HG03280 (cell line): ENCODE measurements around the gene DNHD1.
"Not testable (repeated sequence)": the region's sequence is repeated elsewhere in the genome, so short reads cannot be mapped to it uniquely, and the experiment has no call there.

Experiments used
- ATAC-seq: cut with Tn5 transposase; IDR thresholded peaks from one replicate; pipeline ENCODE4 v1.9.1; 2021; ENCODE audit warnings: mild to moderate bottlenecking, moderate library complexity; ENCODE audit not compliant: unreplicated experiment

Gene DNHD1

DNA sequence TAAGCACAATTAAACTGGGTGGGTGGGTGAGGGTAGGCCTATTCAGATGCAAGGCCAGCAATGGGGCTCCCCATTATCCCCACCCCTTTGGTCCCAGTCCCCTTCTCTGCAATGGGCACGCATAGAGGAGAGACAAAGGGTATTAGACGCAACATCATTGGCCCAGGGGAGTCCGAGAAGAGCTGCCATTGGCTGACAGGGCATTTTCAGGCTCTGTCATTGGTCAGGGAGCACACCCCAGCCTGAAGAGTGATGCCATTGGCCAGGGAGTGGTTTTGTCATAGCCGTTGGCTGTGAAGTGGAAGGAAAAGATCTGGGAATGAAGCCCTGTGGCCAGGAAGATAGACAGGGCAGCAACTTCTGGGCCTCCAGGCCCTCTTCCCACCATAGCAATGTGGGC, 20.5 kb upstream of the DNHD1 start:
- ATAC-seq = no peak

DNA sequence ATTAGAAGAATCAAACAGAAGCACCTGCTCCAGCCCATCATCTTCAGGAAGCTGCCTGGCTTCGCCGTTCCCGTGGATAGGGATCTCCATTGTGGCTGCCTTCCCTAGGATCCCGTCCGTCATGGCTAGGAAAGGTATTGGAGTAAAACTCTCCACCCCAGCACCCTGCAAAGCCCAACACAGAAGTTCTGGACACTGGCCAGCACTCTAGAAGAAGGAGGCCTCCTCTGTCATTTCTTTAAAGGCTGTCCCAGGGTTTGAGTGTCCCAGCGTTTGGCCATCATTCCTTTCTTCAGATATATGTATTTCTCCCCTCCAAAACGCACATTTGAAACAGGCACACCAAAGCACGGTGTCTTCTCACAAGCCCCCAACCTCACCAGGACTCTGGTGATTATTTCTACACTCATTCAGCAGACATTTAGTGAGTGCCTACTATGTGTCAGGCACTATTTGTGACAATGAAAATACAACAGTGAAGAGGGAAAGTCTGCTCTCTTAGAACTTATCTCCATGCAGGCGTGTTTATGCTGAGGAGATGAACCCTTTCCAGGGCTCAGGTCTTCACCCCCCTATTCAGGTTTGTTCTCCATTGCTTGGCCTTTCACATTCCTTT, 16.7 kb upstream of the DNHD1 start:
- ATAC-seq = no peak

DNA sequence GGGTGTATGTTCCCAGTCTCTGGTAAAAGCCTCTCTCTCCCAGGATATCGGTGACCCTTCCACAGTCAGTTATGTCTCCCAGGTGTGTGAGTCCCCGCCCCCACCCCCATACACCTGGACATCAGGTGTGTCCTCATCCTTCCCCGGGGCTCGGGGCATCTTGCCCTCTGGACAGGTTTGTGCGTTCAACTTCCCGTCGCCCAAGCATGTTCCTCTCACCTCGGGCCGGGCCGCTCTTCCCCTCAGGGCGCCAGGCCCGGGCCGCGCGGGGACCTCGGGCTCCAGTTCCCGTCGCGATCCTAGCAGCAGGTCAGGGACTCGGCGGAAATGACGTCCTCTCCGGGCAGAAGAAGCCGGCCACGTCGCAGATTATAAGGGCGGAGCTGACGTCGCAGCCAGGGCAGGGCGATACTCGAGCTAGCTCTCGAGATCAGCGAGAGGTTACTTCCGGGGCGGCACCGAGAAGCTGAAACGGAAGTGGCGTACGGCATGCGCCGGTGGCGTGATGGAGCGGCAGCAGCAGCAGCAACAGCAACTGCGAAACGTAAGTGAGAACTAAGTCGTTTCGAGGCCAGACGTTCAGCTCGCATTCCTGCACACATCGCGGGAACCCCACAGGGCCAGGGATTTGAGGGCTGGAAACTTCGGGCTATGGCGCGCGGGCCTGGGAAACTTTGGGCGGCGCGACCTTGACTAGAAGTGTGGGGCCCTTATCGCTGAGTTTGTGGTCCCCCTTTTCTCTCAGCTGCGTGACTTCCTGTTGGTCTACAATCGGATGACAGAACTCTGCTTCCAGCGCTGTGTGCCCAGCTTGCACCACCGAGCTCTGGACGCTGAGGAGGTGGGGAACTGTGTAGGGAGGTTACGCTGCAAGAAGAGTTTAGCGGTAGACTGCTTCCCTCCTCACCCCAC, 15.8 kb upstream of the DNHD1 start, which contains the start of the genes ARFIP2 and TIMM10B:
Gene ARFIP2 (minus strand): TSS at position 320 of the 912 bp plus-strand sequence. CDS start 910 bp downstream, outside the sequence.
Gene TIMM10B (plus strand): TSS at position 490 of the 912 bp plus-strand sequence. CDS start 16 bp downstream, at position 506.
- ATAC-seq = peak; percentile 99

DNA sequence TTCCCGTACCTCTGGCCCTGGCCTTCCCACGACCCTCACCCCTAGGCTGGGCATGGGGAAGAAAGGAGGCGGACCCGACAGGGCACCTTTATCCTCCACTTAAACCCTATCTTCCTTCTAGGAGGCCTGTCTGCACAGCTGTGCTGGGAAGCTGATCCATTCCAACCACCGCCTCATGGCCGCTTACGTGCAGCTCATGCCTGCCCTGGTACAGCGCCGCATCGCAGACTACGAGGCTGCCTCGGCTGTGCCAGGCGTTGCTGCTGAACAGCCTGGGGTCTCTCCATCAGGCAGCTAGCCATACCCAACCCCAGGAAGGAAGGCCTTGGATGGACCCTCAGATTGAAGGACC, 15.2 kb upstream of the DNHD1 start:
- ATAC-seq = no peak

DNA sequence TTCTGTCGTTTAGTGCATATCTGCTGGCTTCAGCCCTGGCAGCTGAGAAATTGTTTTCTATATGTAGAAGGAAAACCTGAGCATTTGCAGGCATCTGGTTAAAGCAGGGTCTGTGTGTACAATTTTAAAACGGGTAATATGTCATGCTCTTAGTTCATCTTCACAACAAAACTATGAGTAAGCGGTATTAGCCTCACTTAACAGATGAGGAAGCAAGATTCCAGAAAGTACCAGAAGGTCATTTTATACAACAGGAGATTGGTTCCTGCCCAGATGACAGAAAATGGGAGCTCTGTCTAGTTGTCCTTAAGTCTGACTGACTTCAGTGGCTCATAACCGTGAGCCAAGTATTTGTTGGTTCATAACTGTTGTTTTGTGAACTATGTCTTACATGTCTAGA, 14.6 kb upstream of the DNHD1 start:
- no peak for ATAC-seq

DNA sequence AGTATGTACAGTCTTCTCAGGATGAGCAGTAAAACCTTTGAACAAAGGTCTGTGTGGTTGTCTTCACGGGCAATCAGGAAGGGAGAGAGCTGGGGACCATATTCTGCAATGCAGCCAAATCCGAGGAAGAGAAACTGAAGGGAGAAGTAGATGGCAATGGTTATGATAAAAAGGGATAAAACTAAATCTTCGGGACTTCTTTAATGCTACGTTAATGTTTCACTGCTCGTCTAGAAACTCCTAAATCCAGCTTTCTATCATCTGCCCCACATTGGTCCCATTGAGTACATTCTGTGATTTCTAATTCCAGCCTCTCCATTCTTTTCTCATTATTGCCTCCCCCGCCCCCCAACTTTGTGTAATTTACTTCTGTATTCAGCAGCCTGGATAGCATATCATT, 14.1 kb upstream of the DNHD1 start:
- ATAC-seq = no peak

DNA sequence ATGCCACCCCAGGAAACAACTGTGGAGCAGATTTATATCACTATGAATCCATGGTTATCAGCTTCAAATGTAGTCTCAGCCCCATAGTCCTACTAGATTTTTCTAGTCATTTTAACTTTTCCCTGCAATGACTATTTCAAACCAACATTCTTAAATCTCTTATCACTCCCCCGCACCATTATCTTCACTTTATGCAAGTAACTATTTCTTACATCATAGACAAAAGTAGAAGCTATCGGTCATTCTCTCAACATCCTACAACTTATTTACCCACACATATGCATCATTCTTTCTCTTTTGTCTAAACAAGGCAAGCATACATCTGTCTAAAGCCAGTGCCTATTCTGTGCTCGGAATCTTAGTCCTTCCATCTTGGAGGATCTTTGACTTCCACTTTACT, 11.4 kb upstream of the DNHD1 start:
- no peak for ATAC-seq

DNA sequence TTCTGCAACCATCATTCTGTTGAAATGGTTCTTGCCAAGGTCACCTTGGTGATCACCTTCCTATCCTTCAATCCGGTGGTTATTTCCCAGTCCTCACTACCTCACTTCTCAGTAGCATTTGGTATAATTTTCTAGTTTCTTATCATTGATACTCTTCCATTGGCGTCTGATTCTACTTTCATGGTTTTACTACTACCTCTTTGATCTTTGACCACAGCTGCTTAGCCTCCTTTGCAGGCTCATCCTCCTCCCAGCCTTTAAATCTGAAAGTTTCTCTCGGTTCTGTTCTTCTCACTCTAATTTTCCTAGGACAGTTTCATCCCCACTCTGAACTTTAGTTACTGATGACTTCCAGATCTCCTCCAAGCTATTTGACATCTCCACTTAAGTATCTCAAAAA, 10.8 kb upstream of the DNHD1 start:
- ATAC-seq = no peak

DNA sequence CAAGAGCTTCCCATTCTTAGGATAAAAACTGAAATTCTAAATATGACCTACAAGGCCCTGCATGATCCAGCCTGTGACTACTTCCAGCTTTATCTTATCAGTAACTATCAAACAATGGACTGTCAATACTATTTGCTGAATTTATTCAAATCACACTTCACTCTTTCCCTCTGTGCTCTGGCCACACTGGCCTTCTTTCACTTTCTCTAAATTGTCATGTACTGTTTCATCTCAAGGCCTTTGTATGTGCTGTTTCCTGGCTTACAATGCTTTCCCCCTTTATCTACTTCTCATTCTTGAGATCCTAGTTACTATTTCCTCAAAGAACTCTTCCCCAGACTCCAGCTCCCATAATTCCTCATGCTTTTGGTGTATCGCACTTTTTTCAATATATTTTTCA, 10.1 kb upstream of the DNHD1 start:
- no peak for ATAC-seq

DNA sequence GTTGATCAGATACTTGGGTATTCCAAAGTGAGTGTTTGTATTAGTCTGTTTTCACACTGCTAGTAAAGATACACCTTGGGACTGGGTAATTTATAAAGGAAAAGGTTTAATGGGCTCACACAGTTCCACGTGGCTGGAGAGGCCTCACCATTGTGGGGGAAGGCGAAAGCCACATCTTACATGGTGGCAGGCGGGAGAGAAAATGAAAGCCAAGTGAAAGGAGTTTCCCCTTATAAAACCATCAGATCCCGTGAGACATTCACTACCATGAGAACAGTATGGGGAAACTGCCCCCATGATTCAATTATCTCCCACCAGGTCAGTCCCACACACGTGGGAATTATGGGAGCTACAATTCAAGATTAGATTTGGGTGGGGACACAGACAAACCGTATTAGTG, 8.7 kb upstream of the DNHD1 start:
- ATAC-seq = no peak

DNA sequence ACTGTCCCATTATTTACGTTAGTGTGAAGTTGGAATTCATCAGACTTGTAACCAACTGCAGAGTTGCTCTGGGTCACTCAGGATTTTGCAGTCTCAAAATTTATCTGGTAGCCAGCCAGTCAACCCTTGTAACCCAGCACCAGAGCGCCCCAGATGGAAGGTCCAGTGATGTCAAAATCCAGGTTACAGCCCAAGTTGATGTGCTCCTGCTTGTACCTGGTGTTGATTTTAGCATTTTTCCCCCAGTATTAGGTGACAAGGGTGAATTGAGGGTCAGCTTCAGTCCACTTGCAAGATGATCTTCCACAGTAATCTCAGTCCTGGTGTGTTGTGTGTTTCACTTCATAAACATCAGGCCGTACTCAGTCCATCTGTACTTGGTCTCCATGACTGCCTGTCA, 8.3 kb upstream of the DNHD1 start:
- ATAC-seq = no peak

DNA sequence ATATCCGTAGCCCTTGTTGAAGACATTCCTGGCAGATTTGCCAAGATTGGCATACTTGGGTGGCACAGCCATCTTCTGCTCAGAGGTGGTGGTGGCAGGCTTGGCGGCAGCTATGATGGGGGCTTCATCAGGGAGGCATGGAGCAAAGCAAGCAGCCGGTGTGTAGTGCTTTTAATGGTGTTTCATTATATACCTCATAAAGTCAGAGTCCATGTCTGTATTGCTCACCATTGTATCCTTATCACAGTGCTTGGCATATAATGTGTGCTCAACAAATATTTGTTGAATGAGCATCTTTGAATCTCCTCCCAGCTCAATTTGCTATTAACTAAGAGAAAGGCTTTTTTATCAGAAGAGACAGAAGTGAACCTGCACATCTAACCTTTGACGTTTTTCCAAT, 7.8 kb upstream of the DNHD1 start:
- no peak for ATAC-seq

DNA sequence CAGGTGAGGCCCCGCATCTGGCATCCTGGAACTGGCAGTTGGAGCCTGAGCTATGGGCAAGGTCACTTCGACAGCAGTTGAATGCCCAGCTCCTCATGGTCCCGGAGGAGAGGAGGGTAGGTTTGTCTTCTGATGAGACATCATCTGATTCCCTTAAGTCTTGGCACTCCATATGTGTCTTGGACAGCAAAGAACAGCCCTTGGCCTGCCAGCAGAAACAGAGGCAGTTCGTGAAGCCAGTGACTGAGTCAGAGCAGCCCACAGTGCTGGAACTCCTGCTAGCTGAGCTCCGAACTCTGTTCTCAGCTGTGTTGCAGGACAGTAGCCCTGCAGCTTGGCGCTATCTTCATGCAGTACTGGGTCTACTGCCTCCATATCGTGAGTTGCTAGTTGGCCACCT, 1.0 kb downstream of the DNHD1 start:
- no peak for ATAC-seq

DNA sequence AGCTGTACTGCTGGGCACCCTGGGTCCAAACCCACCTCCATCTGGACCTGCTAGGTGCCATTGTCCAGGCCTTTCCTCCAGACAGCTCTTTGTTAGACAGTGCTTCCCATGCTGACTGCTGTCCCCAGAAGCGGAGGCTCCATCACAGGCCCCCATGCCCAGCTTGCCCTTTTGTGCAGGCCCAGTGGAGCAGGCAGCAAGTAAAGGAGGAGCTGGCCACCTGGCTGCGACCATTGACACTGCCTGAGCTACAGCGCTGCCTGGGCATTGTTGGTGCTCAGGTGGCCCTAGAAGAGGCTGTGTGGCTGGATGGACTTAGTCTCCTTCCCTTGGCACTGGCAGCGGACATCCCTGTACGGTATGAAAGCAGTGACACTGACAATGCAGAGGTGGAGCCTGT, 1.5 kb downstream of the DNHD1 start:
- ATAC-seq = no peak

DNA sequence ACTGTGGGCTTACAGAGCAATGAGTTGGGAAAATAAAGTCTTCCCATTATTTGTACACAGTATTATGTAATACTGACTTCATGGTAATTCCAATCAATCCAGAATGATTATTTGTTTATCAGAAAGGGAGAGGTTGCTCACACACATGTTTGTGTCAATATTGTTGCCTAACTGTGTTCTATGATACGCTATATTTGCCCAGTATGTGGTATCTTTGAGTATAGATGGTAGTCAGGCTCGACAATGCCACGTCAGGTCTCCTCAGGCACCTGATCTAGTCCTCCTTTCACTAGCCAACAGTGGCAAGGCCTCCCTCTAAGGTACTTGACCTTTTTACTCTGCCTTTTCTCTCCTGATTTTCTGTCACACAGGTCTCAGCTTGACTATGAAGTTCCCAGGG, 5.3 kb downstream of the DNHD1 start:
- no peak for ATAC-seq

DNA sequence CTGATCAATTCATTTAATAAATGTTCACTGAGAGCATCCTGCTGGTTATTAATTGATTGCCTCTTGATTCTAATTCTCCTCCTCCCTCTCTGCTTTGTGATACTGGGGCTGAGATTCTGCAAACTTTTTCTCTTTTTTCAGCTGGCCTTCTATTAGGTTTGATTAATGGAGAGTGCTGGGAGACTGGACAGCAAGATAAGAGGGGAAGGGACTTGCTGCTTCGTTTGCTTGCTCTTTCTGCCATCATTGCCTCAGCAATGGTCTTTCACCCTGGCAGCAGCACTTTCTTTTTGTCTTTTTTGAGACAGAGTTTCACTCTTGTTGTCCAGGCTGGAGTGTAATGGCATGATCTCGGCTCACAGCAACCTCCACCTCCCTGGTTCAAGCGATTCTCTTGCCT, 7.1 kb downstream of the DNHD1 start:
- ATAC-seq = no peak

DNA sequence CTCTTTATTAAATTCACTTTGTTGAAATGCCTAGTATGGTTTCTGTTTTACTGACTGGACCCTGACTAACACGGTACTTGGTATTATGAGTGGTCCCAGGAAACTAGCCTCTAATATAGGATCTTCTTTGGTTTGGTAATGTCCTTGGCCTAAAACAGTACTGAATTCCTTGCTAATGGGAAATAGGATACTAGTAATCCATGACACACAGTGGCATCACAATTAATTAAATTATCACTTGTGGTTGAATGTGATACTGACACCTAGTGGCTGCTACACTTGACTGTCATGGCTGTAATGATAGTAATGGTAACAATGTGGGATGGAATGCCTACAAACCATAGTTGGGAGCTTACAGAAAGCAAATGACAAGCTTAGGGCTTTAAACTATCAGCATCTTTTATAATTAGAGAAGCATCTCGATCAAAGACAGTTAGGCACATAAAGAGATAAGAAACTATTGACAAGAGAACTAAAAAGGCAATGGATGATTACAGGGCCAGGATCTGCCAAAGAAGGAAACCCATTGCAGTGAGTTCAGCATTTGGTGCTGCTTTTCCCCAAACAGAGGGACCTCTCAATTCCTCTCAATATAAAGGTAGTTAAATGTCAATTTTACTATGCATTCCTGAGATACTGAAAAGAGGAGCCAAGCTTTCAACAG, 8.6 kb downstream of the DNHD1 start:
- ATAC-seq = no peak

DNA sequence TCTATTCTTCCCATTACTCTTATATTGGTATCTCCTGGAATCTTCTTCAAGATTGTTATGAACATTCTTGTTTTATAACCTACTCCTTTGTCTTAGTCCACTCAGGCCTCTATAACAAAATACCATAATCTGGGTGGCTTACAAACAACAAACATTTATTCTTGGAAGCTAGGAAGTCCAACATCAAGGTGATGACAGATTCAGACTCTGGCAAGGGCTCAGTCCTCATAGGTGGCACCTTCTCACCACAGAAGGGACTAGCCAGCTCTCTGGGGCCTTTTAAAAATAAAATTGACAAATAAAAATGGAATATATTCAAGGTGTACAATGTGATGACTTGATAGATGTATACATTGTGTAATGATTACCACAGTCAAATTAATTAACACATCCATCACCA, 19.8 kb downstream of the DNHD1 start:
- ATAC-seq = no peak

DNA sequence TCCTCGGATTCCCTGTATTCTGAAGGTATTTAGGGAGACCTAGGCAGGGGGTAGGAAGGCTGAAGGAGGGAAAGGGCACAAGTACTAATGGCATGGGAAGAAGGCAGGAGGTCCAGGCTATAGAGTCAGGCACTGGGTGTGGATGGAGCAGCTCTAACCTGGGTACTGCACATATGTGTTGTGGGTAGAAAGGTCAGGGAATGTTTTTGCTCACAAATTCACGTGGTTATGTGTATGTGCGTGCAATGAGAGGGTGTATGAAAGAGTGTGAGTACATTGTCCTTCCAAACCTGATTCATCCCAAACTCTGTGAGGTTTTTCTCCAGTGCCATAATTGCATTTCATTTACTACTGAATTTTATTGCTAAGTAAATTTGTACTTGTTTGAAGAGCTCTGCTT, 23.2 kb downstream of the DNHD1 start:
- ATAC-seq = no peak

DNA sequence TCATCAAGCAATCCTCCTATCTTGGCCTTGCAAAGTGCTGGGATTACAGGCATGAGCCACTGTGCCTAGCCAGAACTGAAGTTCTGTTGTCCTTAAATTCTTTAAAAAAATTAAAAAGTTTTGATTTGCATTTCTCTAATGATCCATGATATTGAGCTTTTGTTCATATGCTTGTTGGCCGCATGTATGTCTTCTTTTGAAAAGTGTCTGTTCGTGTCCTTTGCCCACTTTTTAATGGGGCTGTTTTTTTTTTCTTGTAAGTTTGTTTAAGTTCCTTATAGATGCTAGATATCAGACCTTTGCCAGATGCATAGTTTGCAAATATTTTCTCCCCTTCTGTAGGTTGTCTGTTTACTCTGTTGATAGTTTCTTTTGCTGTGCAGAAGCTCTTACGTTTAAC, 24.9 kb downstream of the DNHD1 start:
- ATAC-seq = not testable (repeated sequence)

DNA sequence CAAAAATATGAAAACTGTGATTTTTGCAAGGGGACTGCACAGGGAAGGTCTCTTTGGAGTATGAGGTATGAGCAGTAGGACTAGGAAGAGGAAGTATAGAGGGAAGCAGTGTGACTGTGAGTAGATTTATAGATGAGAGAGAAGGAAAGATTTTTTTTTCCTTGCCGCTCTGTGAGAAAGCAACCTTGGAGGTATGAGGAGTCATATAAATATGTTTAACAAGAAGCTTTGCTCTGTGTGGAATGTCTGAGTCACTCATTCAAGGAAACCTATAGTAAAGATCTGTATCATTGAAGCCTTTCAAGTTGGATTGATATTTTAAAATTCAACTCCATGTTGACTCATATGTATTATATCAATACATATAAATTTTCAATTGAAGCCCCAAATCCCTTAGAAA, 26.2 kb downstream of the DNHD1 start:
- ATAC-seq = no peak
